ENCODE measurements around the gene NBL1. TPM values are rescaled to one million over a fixed set of nuclear protein-coding genes. Genes with fewer than 3 reads are reported as not detected.

NBL1 gene
- total RNA-seq, 3 donors from 2014 or later = 33.4 to 111 (median 98.6) TPM

- H3K9me3 ChIP-seq = no peaks in the 10 kb centered on the region
- H3K27me3 ChIP-seq = peaks cover 12 to 26% of the 10 kb centered on the region in 2 donors
- TF ChIP-seq POLR2A (IDR thresholded peaks at IDR 0.05) = no peak
- no peak for TF ChIP-seq POLR2AphosphoS5 (IDR thresholded peaks at IDR 0.05)
- no peak for TF ChIP-seq CTCF (IDR thresholded peaks at IDR 0.05)
- H3K4me3 ChIP-seq = no peak overlapping the region
- DNase-seq (ENCODE audit: low spot score in 2 of 2) = no peak
- H3K4me1 ChIP-seq = peaks cover 0 to 5% of the 10 kb centered on the region in 2 donors
- no peaks in the 10 kb centered on the region for H3K36me3 ChIP-seq
- intact Hi-C loops (cut with DNase I; ENCODE audit: low total_unique reads) = no loop called here
- H3K27ac ChIP-seq = no peak overlapping the region
Measured at GRCh38 chr1:19668888-19669287, 24.8 kb downstream of the NBL1 start.

GRCh38 chr1:19670787-19671186 lies 26.7 kb downstream of the NBL1 start:
- no peak for TF ChIP-seq POLR2A (IDR thresholded peaks at IDR 0.05)
- no peak for TF ChIP-seq POLR2AphosphoS5 (IDR thresholded peaks at IDR 0.05)
- no peak for TF ChIP-seq CTCF (IDR thresholded peaks at IDR 0.05)
- DNase-seq (ENCODE audit: low spot score in 2 of 2) = no peak
- Histone ChIP-seq H3K27me3 (peaks cover 0 to 8% of the 10 kb centered on the region in 2 donors), H3K9me3 (no peaks in the 10 kb centered on the region), H3K27ac (no peak overlapping the region), H3K36me3 (no peaks in the 10 kb centered on the region), H3K4me3 (no peak overlapping the region), H3K4me1 (no peaks in the 10 kb centered on the region)
- intact Hi-C loops (cut with DNase I; ENCODE audit: low total_unique reads) = no loop called here

GRCh38 chr1:19672237-19672636 lies 28.1 kb downstream of the NBL1 start:
- H3K36me3 ChIP-seq = no peaks in the 10 kb centered on the region
- no peak overlapping the region for H3K27ac ChIP-seq
- H3K27me3 ChIP-seq = no peaks in the 10 kb centered on the region
- H3K4me3 ChIP-seq = no peak overlapping the region
- no peaks in the 10 kb centered on the region for H3K9me3 ChIP-seq
- no peak for TF ChIP-seq POLR2A (IDR thresholded peaks at IDR 0.05)
- TF ChIP-seq CTCF (IDR thresholded peaks at IDR 0.05) = no peak
- no peak for TF ChIP-seq POLR2AphosphoS5 (IDR thresholded peaks at IDR 0.05)
- intact Hi-C loops (cut with DNase I; ENCODE audit: low total_unique reads) = no loop called here
- no peaks in the 10 kb centered on the region for H3K4me1 ChIP-seq
- DNase-seq (ENCODE audit: low spot score in 2 of 2) = no peak

GRCh38 chr1:19675797-19676196 lies 31.7 kb downstream of the NBL1 start:
- no peak for DNase-seq (ENCODE audit: low spot score in 2 of 2)
- H3K27ac ChIP-seq = no peak overlapping the region
- no peak for TF ChIP-seq POLR2AphosphoS5 (IDR thresholded peaks at IDR 0.05)
- TF ChIP-seq CTCF (IDR thresholded peaks at IDR 0.05) = no peak
- no peak for TF ChIP-seq POLR2A (IDR thresholded peaks at IDR 0.05)
- H3K27me3 ChIP-seq = no peaks in the 10 kb centered on the region
- no peaks in the 10 kb centered on the region for H3K36me3 ChIP-seq
- intact Hi-C loops (cut with DNase I; ENCODE audit: low total_unique reads) = no loop called here
- no peaks in the 10 kb centered on the region for H3K9me3 ChIP-seq
- no peaks in the 10 kb centered on the region for H3K4me1 ChIP-seq
- H3K4me3 ChIP-seq = no peak overlapping the region

- intact Hi-C loops (cut with DNase I; ENCODE audit: low total_unique reads) = no loop called here
- Histone ChIP-seq H3K9me3 (no peaks in the 10 kb centered on the region), H3K27ac (no peak overlapping the region), H3K4me1 (no peaks in the 10 kb centered on the region), H3K27me3 (no peaks in the 10 kb centered on the region), H3K36me3 (no peaks in the 10 kb centered on the region), H3K4me3 (no peak overlapping the region)
- DNase-seq (ENCODE audit: low spot score in 2 of 2) = no peak
- TF ChIP-seq POLR2AphosphoS5 (IDR thresholded peaks at IDR 0.05) (no peak), POLR2A (IDR thresholded peaks at IDR 0.05) (no peak), CTCF (IDR thresholded peaks at IDR 0.05) (no peak)
Measured at GRCh38 chr1:19676438-19676922, 32.4 kb downstream of the NBL1 start.
